Caco-2 (cell line): ENCODE results near the gene PPP1R14B. TPM values are rescaled to one million over a fixed set of nuclear protein-coding genes. Genes with fewer than 3 reads are reported as not detected.

ENCODE experiments used
- BruUV-seq: library from RNA; stranded (reverse); fragments of 400-500 nt; replicated peaks from 2 replicates; lab custom pipeline; 2021; lab: Mats Ljungman, UMichigan
- CTCF ChIA-PET: fragments of 300-600 bp; sonication (Branson Sonifier 250); formaldehyde crosslinking; loops from one replicate; lab custom pipeline; 2022; ENCODE audit warnings: antibody characterized with exemption; lab: Charles Lee
- POLR2A ChIA-PET: fragments of 300-600 bp; sonication (Branson Sonifier 250); formaldehyde crosslinking; loops from one replicate; lab custom pipeline; 2022; ENCODE audit warnings: antibody characterized with exemption; lab: Charles Lee
- DNase-seq, 2 experiments: peaks; one replicate each; pipeline versions ENCODE4 v3.0.0 to v3.0.0-alpha.2; 2020 to 2022
- H3K27me3 ChIP-seq: replicated peaks from 2 replicates; pipeline ENCODE4 v1.6.0; 2011; ENCODE audit warnings: low read length; ENCODE audit not compliant: control insufficient read depth, insufficient read depth
- H3K36me3 ChIP-seq: 2 replicates; pipeline ENCODE4 v1.5.1; 2011; ENCODE audit warnings: low read length; ENCODE audit not compliant: control insufficient read depth, insufficient read depth
- H3K4me1 ChIP-seq: fragments of 250-450 bp; sonication (Bioruptor Pico); 2 replicates; pipeline ENCODE4 v1.5.1; 2020; ENCODE audit warnings: mild to moderate bottlenecking
- H3K4me3 ChIP-seq: 2 replicates; pipeline ENCODE4 v1.5.1; 2011; ENCODE audit warnings: low read depth, mild to moderate bottlenecking, control low read depth, low read length
- H3K9me3 ChIP-seq: fragments of 250-450 bp; sonication (Bioruptor Pico); 2 replicates; pipeline ENCODE4 v1.5.1; 2020; ENCODE audit warnings: mild to moderate bottlenecking, moderate library complexity
- H3K27ac Mint-ChIP-seq: one replicate; pipeline ENCODE4 v1.8.0; 2022; ENCODE audit warnings: mixed read lengths; ENCODE audit not compliant: unreplicated experiment
- H3K27me3 Mint-ChIP-seq: one replicate; pipeline ENCODE4 v1.8.0; 2022; ENCODE audit warnings: mixed read lengths; ENCODE audit not compliant: insufficient read depth, unreplicated experiment
- H3K36me3 Mint-ChIP-seq: one replicate; pipeline ENCODE4 v1.8.0; 2022; ENCODE audit warnings: mild to moderate bottlenecking, mixed read lengths; ENCODE audit not compliant: insufficient read depth, unreplicated experiment
- H3K4me1 Mint-ChIP-seq: one replicate; pipeline ENCODE4 v1.8.0; 2022; ENCODE audit warnings: low read depth, mixed read lengths; ENCODE audit not compliant: unreplicated experiment
- H3K4me3 Mint-ChIP-seq: one replicate; pipeline ENCODE4 v1.8.0; 2022; ENCODE audit warnings: mild to moderate bottlenecking, moderate library complexity, mixed read lengths; ENCODE audit not compliant: unreplicated experiment
- H3K9me3 Mint-ChIP-seq: one replicate; pipeline ENCODE4 v1.8.0; 2022; ENCODE audit warnings: mixed read lengths; ENCODE audit not compliant: unreplicated experiment
- CTCF ChIP-seq, 2 experiments: fragments of 200-600 bp in 1 of 2; IDR thresholded peaks; 1 replicate in 1 of 2; 2 replicates in 1 of 2; pipeline versions ENCODE4 v1.5.1 to v1.8.0; 2011 to 2022; ENCODE audit warnings: antibody characterized with exemption in 1 of 2, control low read depth in 1 of 2, inconsistent platforms in 1 of 2, low read depth in 1 of 2, low read length in 1 of 2, mild to moderate bottlenecking in 1 of 2, moderate library complexity in 1 of 2; ENCODE audit not compliant: insufficient read depth in 1 of 2, severe bottlenecking in 1 of 2, unreplicated experiment in 1 of 2
- intact Hi-C: fragments of 100-400 bp; cut with micrococcal nuclease; formaldehyde crosslinking; loops from one replicate; pipeline ENCODE4 v1.10.0; 2022; ENCODE audit not compliant: unreplicated experiment
- total RNA-seq: library from RNA; stranded (reverse); gene quantifications from 2 replicates; pipeline ENCODE4 v1.2.3, GENCODE V29; 2022

PPP1R14B gene
- total RNA-seq, 1 experiment from 2014 or later, result 162 TPM

DNA sequence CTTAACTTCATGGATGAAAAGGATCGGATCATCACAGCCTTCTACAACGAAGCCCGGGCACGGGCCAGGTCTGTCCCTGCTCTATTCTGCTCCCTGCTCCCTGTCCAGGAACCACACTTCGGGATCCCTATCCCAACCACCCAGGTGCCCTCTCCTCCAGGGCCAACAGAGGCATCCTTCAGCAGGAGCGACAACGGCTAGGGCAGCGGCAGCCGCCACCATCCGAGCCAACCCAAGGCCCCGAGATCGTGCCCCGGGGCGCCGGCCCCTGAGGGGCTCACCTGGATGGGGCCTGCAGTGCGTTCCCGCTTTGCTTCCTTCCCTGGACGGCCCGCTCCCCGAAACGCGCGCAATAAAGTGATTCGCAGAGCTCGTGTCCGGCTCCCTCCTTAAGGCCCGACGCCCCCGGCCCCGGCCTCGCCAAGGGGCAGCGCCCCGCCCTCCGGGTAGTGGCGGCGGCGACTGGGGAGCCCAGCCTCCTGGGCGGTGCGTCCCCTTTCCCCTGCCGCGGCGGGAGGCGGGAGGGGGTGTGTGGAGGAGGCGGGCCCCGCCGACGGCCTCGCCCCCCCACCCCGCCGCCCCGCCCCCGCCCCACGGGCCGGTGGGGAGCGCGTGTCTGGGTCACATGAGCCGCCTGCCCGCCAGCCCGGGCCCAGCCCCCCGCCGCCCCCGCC, 12.7 kb downstream of the PPP1R14B start, which contains the start of gene VEGFB:
Gene VEGFB (plus strand): TSS at position 672 of the 674 bp plus-strand sequence. CDS start 250 bp downstream, outside the sequence.
- CTCF ChIA-PET, result interaction anchor here (1.0 kb wide), 1 partner anchor 11 kb away, joined by 4 read pairs; no protein-coding TSS in a partner anchor
- BruUV-seq, result TSS peak; percentile 30
- POLR2A ChIA-PET, result no interaction called here
- H3K4me3 ChIP-seq, result peak within 1 kb of the TSS; percentile 77
- H3K27me3 ChIP-seq, result no peaks in the 10 kb centered on the region
- H3K4me1 ChIP-seq, result peaks cover 24% of the 10 kb centered on the region
- intact Hi-C loops, result loop anchor here (1.0 kb wide), 1 partner anchor 30 kb away; no protein-coding TSS in a partner anchor
- Mint-ChIP-seq H3K4me3 (peak within 1 kb of the TSS; percentile 79), H3K27me3 (no peaks in the 10 kb centered on the region), H3K36me3 (peaks cover 30% of the 10 kb centered on the region), H3K4me1 (no peaks in the 10 kb centered on the region), H3K27ac (peak within 1 kb of the TSS; percentile 48), H3K9me3 (no peaks in the 10 kb centered on the region)
- H3K36me3 ChIP-seq, result peaks cover 2% of the 10 kb centered on the region
- DNase-seq, result peak; percentile 77 to 84
- no peaks in the 10 kb centered on the region for H3K9me3 ChIP-seq
- no peak for TF ChIP-seq CTCF (IDR thresholded peaks at IDR 0.05; ENCODE audit: insufficient read depth in 1 of 2, low read depth in 1 of 2, low read length in 1 of 2, severe bottlenecking in 1 of 2, unreplicated experiment in 1 of 2)

DNA sequence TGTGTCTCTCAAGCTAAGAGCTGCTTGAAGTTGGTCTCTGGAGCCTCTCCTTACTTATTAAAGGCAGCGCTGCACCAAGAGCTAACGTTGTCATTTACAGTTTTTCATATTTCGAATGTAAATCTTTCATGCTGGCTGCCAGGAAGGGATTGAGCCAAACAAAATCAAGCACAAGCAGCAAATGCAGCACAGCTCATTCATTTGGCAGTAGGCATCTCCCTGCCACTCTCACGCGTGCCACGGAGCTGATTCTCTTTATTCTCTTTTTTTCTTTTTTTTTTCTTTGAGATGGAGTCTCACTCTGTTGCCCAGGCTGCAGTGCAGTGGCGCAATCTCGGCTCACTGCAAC, 13.8 kb downstream of the PPP1R14B start:
- Mint-ChIP-seq H3K4me3 (peak overlapping the region; percentile 83), H3K36me3 (peaks cover 30% of the 10 kb centered on the region), H3K9me3 (no peaks in the 10 kb centered on the region), H3K27ac (no peak overlapping the region), H3K4me1 (no peaks in the 10 kb centered on the region), H3K27me3 (no peaks in the 10 kb centered on the region)
- no TSS peak for BruUV-seq
- no peak overlapping the region for H3K4me3 ChIP-seq
- no peaks in the 10 kb centered on the region for H3K27me3 ChIP-seq
- no peak for TF ChIP-seq CTCF (IDR thresholded peaks at IDR 0.05; ENCODE audit: insufficient read depth in 1 of 2, low read depth in 1 of 2, low read length in 1 of 2, severe bottlenecking in 1 of 2, unreplicated experiment in 1 of 2)
- intact Hi-C loops, result no loop called here
- no peaks in the 10 kb centered on the region for H3K9me3 ChIP-seq
- H3K4me1 ChIP-seq, result peaks cover 27% of the 10 kb centered on the region
- CTCF ChIA-PET, result interaction anchor here (1.0 kb wide), 1 partner anchor 12 kb away, joined by 4 read pairs; no protein-coding TSS in a partner anchor
- no peak for DNase-seq
- POLR2A ChIA-PET, result no interaction called here
- peaks cover 2% of the 10 kb centered on the region; the same call in 1 of the 2 replicates for H3K36me3 ChIP-seq

GRCh38 chr11:64232182-64232966, 14.4 kb downstream of the PPP1R14B start:
- Mint-ChIP-seq H3K4me3 (peak overlapping the region; percentile 83), H3K9me3 (no peaks in the 10 kb centered on the region), H3K27me3 (no peaks in the 10 kb centered on the region), H3K4me1 (no peaks in the 10 kb centered on the region), H3K36me3 (peaks cover 30% of the 10 kb centered on the region), H3K27ac (no peak overlapping the region)
- no peak overlapping the region for H3K4me3 ChIP-seq
- ChIA-PET POLR2A (no interaction called here), CTCF (interaction anchor here (1.0 kb wide), 1 partner anchor 13 kb away, joined by 4 read pairs; no protein-coding TSS in a partner anchor)
- intact Hi-C loops, result no loop called here
- H3K27me3 ChIP-seq, result no peaks in the 10 kb centered on the region
- H3K36me3 ChIP-seq, result peaks cover 2% of the 10 kb centered on the region; the same call in 1 of the 2 replicates
- no peaks in the 10 kb centered on the region for H3K9me3 ChIP-seq
- no TSS peak for BruUV-seq
- DNase-seq, result no peak
- H3K4me1 ChIP-seq, result peaks cover 27% of the 10 kb centered on the region
- TF ChIP-seq CTCF (IDR thresholded peaks at IDR 0.05; ENCODE audit: insufficient read depth in 1 of 2, low read depth in 1 of 2, low read length in 1 of 2, severe bottlenecking in 1 of 2, unreplicated experiment in 1 of 2), result no peak
